Measurements from ENCODE around the gene HIGD2A. TPM values are rescaled to one million over a fixed set of nuclear protein-coding genes. Genes with fewer than 3 reads are reported as not detected.

HIGD2A gene
- total RNA-seq, 2 donors from 2014 or later: 101 to 102 TPM

GRCh38 chr5:176386491-176386890, 2.1 kb upstream of the HIGD2A start:
- Mint-ChIP-seq H3K4me3 (peak overlapping the region; percentile 87), H3K27me3 (ENCODE audit: insufficient read depth) (no peaks in the 10 kb centered on the region), H3K36me3 (ENCODE audit: low read depth) (peaks cover 36% of the 10 kb centered on the region), H3K27ac (no peak overlapping the region), H3K9me3 (no peaks in the 10 kb centered on the region), H3K4me1 (peaks cover 12% of the 10 kb centered on the region)
- Histone ChIP-seq H3K4me3 (ENCODE audit: low read length) (no peak overlapping the region), H3K27me3 (ENCODE audit: control insufficient read depth, insufficient read depth, low read length, poor library complexity, severe bottlenecking) (no peaks in the 10 kb centered on the region), H3K9ac (ENCODE audit: extremely low read depth, low read length, poor library complexity, severe bottlenecking) (no peak overlapping the region), H3K4me1 (ENCODE audit: control insufficient read depth, insufficient read depth, low read length) (peaks cover 6% of the 10 kb centered on the region), H3K36me3 (ENCODE audit: control insufficient read depth, insufficient read depth, low read length) (peaks cover 61% of the 10 kb centered on the region), H3K9me3 (ENCODE audit: control insufficient read depth, low read length) (no peaks in the 10 kb centered on the region), H3K27ac (ENCODE audit: low read depth, low read length) (no peak overlapping the region)
- TF ChIP-seq, protein P1, sequence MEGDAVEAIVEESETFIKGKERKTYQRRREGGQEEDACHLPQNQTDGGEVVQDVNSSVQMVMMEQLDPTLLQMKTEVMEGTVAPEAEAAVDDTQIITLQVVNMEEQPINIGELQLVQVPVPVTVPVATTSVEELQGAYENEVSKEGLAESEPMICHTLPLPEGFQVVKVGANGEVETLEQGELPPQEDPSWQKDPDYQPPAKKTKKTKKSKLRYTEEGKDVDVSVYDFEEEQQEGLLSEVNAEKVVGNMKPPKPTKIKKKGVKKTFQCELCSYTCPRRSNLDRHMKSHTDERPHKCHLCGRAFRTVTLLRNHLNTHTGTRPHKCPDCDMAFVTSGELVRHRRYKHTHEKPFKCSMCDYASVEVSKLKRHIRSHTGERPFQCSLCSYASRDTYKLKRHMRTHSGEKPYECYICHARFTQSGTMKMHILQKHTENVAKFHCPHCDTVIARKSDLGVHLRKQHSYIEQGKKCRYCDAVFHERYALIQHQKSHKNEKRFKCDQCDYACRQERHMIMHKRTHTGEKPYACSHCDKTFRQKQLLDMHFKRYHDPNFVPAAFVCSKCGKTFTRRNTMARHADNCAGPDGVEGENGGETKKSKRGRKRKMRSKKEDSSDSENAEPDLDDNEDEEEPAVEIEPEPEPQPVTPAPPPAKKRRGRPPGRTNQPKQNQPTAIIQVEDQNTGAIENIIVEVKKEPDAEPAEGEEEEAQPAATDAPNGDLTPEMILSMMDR (conservative IDR thresholded peaks at IDR 0.05): no peak
- 91% methylated on average over 1 of the region's 1 CpG; no CpG with 5 or more reads in 1 of the 2 experiments for WGBS, 2 experiments (ENCODE audit: insufficient coverage in 1 of 2, insufficient read length in 1 of 2)
- no peak for DNase-seq

DNA sequence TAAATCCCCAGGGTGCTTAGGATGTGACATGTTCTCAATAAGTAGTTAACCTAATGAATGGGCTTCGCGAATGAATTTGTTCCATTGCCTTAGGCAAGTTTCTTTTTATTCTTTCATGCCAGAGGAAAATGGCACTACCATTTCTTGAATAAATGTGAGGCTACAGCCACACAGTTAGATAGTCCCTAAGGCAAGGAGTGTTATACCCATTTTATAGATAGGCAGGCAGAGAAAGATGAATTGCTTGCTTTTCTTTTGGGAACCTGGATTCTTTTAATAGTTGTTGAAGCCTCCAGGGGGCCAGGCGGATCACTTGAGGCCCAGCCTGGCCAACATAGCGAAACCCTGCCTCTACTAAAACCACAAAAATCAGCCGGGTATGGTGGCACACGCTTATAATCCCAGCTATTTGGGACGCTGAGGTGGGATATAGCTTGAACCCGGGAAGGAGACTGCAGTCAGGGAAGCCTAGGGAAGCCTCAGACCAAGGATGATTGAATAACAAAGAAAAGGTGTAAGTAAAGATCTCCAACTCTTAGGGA, 1.1 kb upstream of the HIGD2A start:
- TF ChIP-seq, protein P1 (conservative IDR thresholded peaks at IDR 0.05): no peak
- Mint-ChIP-seq H3K36me3 (ENCODE audit: low read depth) (peaks cover 34% of the 10 kb centered on the region), H3K9me3 (no peaks in the 10 kb centered on the region), H3K27me3 (ENCODE audit: insufficient read depth) (no peaks in the 10 kb centered on the region), H3K4me1 (peaks cover 12% of the 10 kb centered on the region), H3K4me3 (peak overlapping the region; percentile 87), H3K27ac (peak overlapping the region; percentile 100)
- H3K27ac ChIP-seq (ENCODE audit: low read depth, low read length): no peak overlapping the region
- H3K9me3 ChIP-seq (ENCODE audit: control insufficient read depth, low read length): no peaks in the 10 kb centered on the region
- peaks cover 6% of the 10 kb centered on the region for H3K4me1 ChIP-seq (ENCODE audit: control insufficient read depth, insufficient read depth, low read length)
- no peak for DNase-seq
- 32 to 41% methylated on average over 8 of the region's 8 CpGs for WGBS, 2 experiments (ENCODE audit: insufficient coverage in 1 of 2, insufficient read length in 1 of 2)
- H3K36me3 ChIP-seq (ENCODE audit: control insufficient read depth, insufficient read depth, low read length): peaks cover 61% of the 10 kb centered on the region
- no peaks in the 10 kb centered on the region for H3K27me3 ChIP-seq (ENCODE audit: control insufficient read depth, insufficient read depth, low read length, poor library complexity, severe bottlenecking)
- H3K9ac ChIP-seq (ENCODE audit: extremely low read depth, low read length, poor library complexity, severe bottlenecking): peak overlapping the region; percentile 91
- H3K4me3 ChIP-seq (ENCODE audit: low read length): peak overlapping the region; percentile 99

DNA sequence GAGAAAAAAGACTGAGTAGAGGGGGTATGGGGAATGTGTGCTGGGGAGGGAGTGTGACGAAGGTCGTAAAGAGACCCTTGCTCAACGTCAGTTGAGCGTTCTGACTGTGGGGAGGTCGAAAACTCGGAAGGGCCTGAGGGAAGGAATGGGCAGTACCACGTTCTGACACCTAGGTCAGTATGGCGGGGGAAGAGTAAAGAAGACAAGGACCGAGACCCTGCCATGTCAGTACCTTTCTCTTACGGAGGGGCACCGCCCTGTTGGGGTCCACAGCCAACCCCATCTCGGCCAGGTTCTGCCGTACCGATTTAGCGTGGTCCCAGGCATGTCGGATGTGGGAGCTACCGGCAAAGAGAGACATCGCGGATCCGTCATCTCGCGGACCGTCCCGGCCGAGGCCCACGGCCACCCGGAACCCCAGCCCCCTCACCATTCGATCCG, 528 bp upstream of the HIGD2A start:
- TF ChIP-seq, protein P1 (conservative IDR thresholded peaks at IDR 0.05): no peak
- H3K9ac ChIP-seq (ENCODE audit: extremely low read depth, low read length, poor library complexity, severe bottlenecking): peak overlapping the region; percentile 91
- H3K9me3 ChIP-seq (ENCODE audit: control insufficient read depth, low read length): no peaks in the 10 kb centered on the region
- no peaks in the 10 kb centered on the region for H3K27me3 ChIP-seq (ENCODE audit: control insufficient read depth, insufficient read depth, low read length, poor library complexity, severe bottlenecking)
- H3K36me3 ChIP-seq (ENCODE audit: control insufficient read depth, insufficient read depth, low read length): peaks cover 64% of the 10 kb centered on the region
- H3K36me3 Mint-ChIP-seq (ENCODE audit: low read depth): peaks cover 32% of the 10 kb centered on the region
- no peaks in the 10 kb centered on the region for H3K9me3 Mint-ChIP-seq
- WGBS, 2 experiments (ENCODE audit: insufficient coverage in 1 of 2, insufficient read length in 1 of 2): 0 to 1% methylated on average over 24 to 29 of the region's 29 CpGs
- H3K4me3 Mint-ChIP-seq: peak overlapping the region; percentile 87
- no peaks in the 10 kb centered on the region for H3K27me3 Mint-ChIP-seq (ENCODE audit: insufficient read depth)
- H3K4me1 ChIP-seq (ENCODE audit: control insufficient read depth, insufficient read depth, low read length): peaks cover 6% of the 10 kb centered on the region
- no peak overlapping the region for H3K27ac ChIP-seq (ENCODE audit: low read depth, low read length)
- H3K4me3 ChIP-seq (ENCODE audit: low read length): peak overlapping the region; percentile 99
- peaks cover 12% of the 10 kb centered on the region for H3K4me1 Mint-ChIP-seq
- peak overlapping the region; percentile 100 for H3K27ac Mint-ChIP-seq
- DNase-seq: peak; percentile 68
